ENCODE measurements around the gene PDE8B.

GRCh38 chr5:77235846-77236721 is 25.6 kb downstream of the PDE8B start:
- no peak for TF ChIP-seq CTCF (IDR thresholded peaks at IDR 0.05)
- no peak for TF ChIP-seq POLR2A (IDR thresholded peaks at IDR 0.05)
